SK-N-SH treated with all-trans-retinoic acid at 6 μM for 48 hours (cell line): ENCODE data around the gene MRPS33.
"Not testable (repeated sequence)": the region's sequence is repeated elsewhere in the genome, so short reads cannot be mapped to it uniquely, and the experiment has no call there.

Experiments used
- ATAC-seq: fragments of 200-7000 bp; cut with Tn5 transposase; 3 replicates; pipeline ENCODE4 v1.9.1; 2020; ENCODE audit warnings: mild to moderate bottlenecking, moderate library complexity
- ARNTL ChIP-seq: fragments of 450-650 bp; formaldehyde crosslinking; IDR thresholded peaks from 2 replicates; pipeline ENCODE4 v1.5.0; 2020; ENCODE audit warnings: low read depth, mild to moderate bottlenecking, moderate library complexity, borderline replicate concordance
- BACH2 ChIP-seq: fragments of 250-450 bp; sonication (Bioruptor Pico); IDR thresholded peaks from 2 replicates; pipeline ENCODE4 v1.9.0; 2021; ENCODE audit warnings: mild to moderate bottlenecking, borderline replicate concordance
- CSDC2 ChIP-seq: fragments of 250-450 bp; sonication (Bioruptor Pico); IDR thresholded peaks from 2 replicates; pipeline ENCODE4 v1.5.0; 2020; ENCODE audit warnings: mild to moderate bottlenecking, moderate library complexity
- ESRRG ChIP-seq: fragments of 250-450 bp; sonication (Bioruptor Pico); IDR thresholded peaks from 2 replicates; pipeline ENCODE4 v1.6.1; 2021; ENCODE audit warnings: mild to moderate bottlenecking
- GLIS3 ChIP-seq: fragments of 250-450 bp; sonication (Bioruptor Pico); IDR thresholded peaks from 2 replicates; pipeline ENCODE4 v1.5.0; 2020; ENCODE audit warnings: mild to moderate bottlenecking, moderate library complexity
- ISL1 ChIP-seq: fragments of 250-450 bp; sonication (Bioruptor Pico); IDR thresholded peaks from 2 replicates; pipeline ENCODE4 v2.1.2; 2022; ENCODE audit warnings: mild to moderate bottlenecking, moderate library complexity
- OSR1 ChIP-seq: fragments of 250-450 bp; sonication (Bioruptor Pico); IDR thresholded peaks from 2 replicates; pipeline ENCODE4 v1.8.0; 2022; ENCODE audit warnings: moderate library complexity, mild to moderate bottlenecking, inconsistent platforms
- PPARA ChIP-seq: fragments of 250-450 bp; sonication (Bioruptor Pico); IDR thresholded peaks from 2 replicates; pipeline ENCODE4 v1.5.0; 2020; ENCODE audit warnings: mild to moderate bottlenecking, borderline replicate concordance
- RARB ChIP-seq: fragments of 250-450 bp; sonication (Bioruptor Pico); IDR thresholded peaks from 2 replicates; pipeline ENCODE4 v1.8.0; 2021; ENCODE audit warnings: mild to moderate bottlenecking, moderate library complexity
- TCF4 ChIP-seq: fragments of 250-450 bp; sonication (Bioruptor Pico); IDR thresholded peaks from 2 replicates; pipeline ENCODE4 v1.8.0; 2021; ENCODE audit warnings: mild to moderate bottlenecking, moderate library complexity, borderline replicate concordance
- TOX ChIP-seq: fragments of 250-450 bp; sonication (Bioruptor Pico); IDR thresholded peaks from 2 replicates; pipeline ENCODE4 v1.8.0; 2021; ENCODE audit warnings: mild to moderate bottlenecking, moderate library complexity, borderline replicate concordance
- ZC3H10 ChIP-seq: fragments of 250-450 bp; sonication (Bioruptor Pico); IDR thresholded peaks from 2 replicates; pipeline ENCODE4 v1.5.1; 2021; ENCODE audit warnings: mild to moderate bottlenecking, moderate library complexity
- ZFP3 ChIP-seq: fragments of 250-450 bp; sonication (Bioruptor Pico); IDR thresholded peaks from 2 replicates; pipeline ENCODE4 v1.5.0; 2020; ENCODE audit warnings: mild to moderate bottlenecking, moderate library complexity
- ZNF565 ChIP-seq: fragments of 450-650 bp; formaldehyde crosslinking; conservative IDR thresholded peaks from 2 replicates; pipeline ENCODE4 v1.5.0; 2020; ENCODE audit warnings: low read depth, mild to moderate bottlenecking, moderate library complexity
- ZNF70 ChIP-seq: fragments of 450-650 bp; formaldehyde crosslinking; IDR thresholded peaks from 2 replicates; pipeline ENCODE4 v1.5.0; 2020; ENCODE audit warnings: mild to moderate bottlenecking, moderate library complexity
- ZNF8 ChIP-seq: fragments of 450-650 bp; formaldehyde crosslinking; IDR thresholded peaks from 2 replicates; pipeline ENCODE4 v1.5.0; 2020; ENCODE audit warnings: mild to moderate bottlenecking, moderate library complexity
- TF ChIP-seq, protein P1 (sequence below): fragments of 250-450 bp; sonication (Bioruptor Pico); IDR thresholded peaks from 2 replicates; pipeline ENCODE4 v1.8.0; 2021; ENCODE audit warnings: low read depth, mild to moderate bottlenecking, moderate library complexity, borderline replicate concordance
- TF ChIP-seq, protein P2 (sequence below): fragments of 250-450 bp; sonication (Bioruptor Pico); IDR thresholded peaks from 2 replicates; pipeline ENCODE4 v1.5.0; 2020; ENCODE audit warnings: mild to moderate bottlenecking, moderate library complexity
- TF ChIP-seq, protein P3 (sequence below): fragments of 250-450 bp; sonication (Bioruptor Pico); IDR thresholded peaks from 2 replicates; pipeline ENCODE4 v1.5.1; 2021; ENCODE audit warnings: mild to moderate bottlenecking, moderate library complexity
- TF ChIP-seq, protein P4 (sequence below): fragments of 250-450 bp; sonication (Bioruptor Pico); IDR thresholded peaks from 2 replicates; pipeline ENCODE4 v1.5.1; 2020; ENCODE audit warnings: low read depth, mild to moderate bottlenecking, moderate library complexity
- TF ChIP-seq, protein P5 (sequence below): fragments of 250-450 bp; sonication (Bioruptor Pico); IDR thresholded peaks from 2 replicates; pipeline ENCODE4 v1.8.0; 2020; ENCODE audit warnings: mild to moderate bottlenecking, moderate library complexity, borderline replicate concordance

The MRPS33 gene

DNA sequence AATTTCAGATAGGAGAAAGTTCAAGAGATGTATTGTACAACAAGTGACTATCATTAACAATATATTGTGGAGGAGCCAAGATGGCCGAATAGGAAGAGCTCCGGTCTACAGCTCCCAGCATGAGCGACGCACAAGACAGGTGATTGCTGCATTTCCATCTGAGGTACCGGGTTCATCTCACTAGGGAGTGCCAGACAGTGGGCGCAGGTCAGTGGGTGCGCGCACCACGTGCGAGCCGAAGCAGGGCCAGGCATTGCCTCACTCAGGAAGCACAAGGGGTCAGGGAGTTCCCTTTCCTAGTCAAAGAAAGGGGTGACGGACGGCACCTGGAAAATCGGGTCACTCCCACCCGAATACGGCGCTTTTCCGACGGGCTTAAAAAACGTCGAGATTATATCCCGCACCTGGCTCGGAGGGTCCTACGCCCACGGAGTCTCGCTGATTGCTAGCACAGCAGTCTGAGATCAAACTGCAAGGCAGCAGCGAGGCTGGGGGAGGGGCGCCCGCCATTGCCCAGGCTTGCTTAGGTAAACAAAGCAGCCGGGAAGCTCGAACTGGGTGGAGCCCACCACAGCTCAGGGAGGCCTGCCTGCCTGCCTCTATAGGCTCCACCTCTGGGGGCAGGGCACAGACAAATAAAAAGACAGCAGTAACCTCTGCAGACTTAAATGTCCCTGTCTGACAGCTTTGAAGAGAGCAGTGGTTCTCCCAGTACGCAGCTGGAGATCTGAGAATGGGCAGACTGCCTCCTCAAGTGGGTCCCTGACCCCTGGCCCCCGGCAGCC lies 18.0 kb upstream of the MRPS33 start:
- not testable (repeated sequence) for ATAC-seq

DNA sequence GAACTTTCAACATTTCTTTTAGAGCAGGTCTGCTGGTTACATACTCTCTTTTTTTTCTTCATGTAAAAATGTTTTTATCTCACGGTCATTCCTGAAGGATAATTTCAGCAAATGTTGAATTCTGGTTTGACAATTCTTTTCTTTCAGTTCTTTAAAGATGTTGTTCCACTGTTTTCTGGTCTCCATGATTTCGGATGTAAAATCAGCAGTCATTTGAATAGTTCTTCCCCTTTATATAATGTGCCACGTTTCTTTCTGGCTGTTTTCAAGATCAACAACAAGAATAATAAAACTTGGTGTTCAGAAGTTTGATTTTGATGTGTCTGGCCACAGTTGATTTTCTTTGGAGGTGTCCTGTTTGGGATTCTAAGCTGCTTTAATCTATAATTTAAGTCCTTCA lies 14.0 kb upstream of the MRPS33 start:
- ATAC-seq = no peak
- no peak for TF ChIP-seq ZC3H10 (CRISPR knock-in tag)
- no peak for TF ChIP-seq RARB (CRISPR knock-in tag)
- TF ChIP-seq, protein P1, sequence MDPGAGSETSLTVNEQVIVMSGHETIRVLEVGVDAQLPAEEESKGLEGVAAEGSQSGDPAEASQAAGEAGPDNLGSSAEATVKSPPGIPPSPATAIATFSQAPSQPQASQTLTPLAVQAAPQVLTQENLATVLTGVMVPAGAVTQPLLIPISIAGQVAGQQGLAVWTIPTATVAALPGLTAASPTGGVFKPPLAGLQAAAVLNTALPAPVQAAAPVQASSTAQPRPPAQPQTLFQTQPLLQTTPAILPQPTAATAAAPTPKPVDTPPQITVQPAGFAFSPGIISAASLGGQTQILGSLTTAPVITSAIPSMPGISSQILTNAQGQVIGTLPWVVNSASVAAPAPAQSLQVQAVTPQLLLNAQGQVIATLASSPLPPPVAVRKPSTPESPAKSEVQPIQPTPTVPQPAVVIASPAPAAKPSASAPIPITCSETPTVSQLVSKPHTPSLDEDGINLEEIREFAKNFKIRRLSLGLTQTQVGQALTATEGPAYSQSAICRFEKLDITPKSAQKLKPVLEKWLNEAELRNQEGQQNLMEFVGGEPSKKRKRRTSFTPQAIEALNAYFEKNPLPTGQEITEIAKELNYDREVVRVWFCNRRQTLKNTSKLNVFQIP (CRISPR knock-in tag) = no peak
- TF ChIP-seq, protein P2, sequence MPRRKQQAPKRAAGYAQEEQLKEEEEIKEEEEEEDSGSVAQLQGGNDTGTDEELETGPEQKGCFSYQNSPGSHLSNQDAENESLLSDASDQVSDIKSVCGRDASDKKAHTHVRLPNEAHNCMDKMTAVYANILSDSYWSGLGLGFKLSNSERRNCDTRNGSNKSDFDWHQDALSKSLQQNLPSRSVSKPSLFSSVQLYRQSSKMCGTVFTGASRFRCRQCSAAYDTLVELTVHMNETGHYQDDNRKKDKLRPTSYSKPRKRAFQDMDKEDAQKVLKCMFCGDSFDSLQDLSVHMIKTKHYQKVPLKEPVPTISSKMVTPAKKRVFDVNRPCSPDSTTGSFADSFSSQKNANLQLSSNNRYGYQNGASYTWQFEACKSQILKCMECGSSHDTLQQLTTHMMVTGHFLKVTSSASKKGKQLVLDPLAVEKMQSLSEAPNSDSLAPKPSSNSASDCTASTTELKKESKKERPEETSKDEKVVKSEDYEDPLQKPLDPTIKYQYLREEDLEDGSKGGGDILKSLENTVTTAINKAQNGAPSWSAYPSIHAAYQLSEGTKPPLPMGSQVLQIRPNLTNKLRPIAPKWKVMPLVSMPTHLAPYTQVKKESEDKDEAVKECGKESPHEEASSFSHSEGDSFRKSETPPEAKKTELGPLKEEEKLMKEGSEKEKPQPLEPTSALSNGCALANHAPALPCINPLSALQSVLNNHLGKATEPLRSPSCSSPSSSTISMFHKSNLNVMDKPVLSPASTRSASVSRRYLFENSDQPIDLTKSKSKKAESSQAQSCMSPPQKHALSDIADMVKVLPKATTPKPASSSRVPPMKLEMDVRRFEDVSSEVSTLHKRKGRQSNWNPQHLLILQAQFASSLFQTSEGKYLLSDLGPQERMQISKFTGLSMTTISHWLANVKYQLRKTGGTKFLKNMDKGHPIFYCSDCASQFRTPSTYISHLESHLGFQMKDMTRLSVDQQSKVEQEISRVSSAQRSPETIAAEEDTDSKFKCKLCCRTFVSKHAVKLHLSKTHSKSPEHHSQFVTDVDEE (CRISPR knock-in tag) = no peak
- no peak for TF ChIP-seq ISL1 (CRISPR knock-in tag)
- TF ChIP-seq ZNF565 = no peak
- TF ChIP-seq, protein P3, sequence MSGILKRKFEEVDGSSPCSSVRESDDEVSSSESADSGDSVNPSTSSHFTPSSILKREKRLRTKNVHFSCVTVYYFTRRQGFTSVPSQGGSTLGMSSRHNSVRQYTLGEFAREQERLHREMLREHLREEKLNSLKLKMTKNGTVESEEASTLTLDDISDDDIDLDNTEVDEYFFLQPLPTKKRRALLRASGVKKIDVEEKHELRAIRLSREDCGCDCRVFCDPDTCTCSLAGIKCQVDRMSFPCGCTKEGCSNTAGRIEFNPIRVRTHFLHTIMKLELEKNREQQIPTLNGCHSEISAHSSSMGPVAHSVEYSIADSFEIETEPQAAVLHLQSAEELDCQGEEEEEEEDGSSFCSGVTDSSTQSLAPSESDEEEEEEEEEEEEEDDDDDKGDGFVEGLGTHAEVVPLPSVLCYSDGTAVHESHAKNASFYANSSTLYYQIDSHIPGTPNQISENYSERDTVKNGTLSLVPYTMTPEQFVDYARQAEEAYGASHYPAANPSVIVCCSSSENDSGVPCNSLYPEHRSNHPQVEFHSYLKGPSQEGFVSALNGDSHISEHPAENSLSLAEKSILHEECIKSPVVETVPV (CRISPR knock-in tag) = no peak
- TF ChIP-seq, protein P4, sequence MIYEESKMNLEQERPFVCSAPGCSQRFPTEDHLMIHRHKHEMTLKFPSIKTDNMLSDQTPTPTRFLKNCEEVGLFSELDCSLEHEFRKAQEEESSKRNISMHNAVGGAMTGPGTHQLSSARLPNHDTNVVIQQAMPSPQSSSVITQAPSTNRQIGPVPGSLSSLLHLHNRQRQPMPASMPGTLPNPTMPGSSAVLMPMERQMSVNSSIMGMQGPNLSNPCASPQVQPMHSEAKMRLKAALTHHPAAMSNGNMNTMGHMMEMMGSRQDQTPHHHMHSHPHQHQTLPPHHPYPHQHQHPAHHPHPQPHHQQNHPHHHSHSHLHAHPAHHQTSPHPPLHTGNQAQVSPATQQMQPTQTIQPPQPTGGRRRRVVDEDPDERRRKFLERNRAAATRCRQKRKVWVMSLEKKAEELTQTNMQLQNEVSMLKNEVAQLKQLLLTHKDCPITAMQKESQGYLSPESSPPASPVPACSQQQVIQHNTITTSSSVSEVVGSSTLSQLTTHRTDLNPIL (CRISPR knock-in tag) = no peak
- TF ChIP-seq ARNTL = no peak
- TF ChIP-seq TCF4 (CRISPR knock-in tag) = no peak
- TF ChIP-seq BACH2 (CRISPR knock-in tag) = no peak
- no peak for TF ChIP-seq GLIS3
- TF ChIP-seq ZNF70 (CRISPR knock-in tag) = no peak
- no peak for TF ChIP-seq CSDC2 (CRISPR knock-in tag)
- no peak for TF ChIP-seq ZNF8 (CRISPR knock-in tag)
- no peak for TF ChIP-seq OSR1 (CRISPR knock-in tag)
- TF ChIP-seq, protein P5, sequence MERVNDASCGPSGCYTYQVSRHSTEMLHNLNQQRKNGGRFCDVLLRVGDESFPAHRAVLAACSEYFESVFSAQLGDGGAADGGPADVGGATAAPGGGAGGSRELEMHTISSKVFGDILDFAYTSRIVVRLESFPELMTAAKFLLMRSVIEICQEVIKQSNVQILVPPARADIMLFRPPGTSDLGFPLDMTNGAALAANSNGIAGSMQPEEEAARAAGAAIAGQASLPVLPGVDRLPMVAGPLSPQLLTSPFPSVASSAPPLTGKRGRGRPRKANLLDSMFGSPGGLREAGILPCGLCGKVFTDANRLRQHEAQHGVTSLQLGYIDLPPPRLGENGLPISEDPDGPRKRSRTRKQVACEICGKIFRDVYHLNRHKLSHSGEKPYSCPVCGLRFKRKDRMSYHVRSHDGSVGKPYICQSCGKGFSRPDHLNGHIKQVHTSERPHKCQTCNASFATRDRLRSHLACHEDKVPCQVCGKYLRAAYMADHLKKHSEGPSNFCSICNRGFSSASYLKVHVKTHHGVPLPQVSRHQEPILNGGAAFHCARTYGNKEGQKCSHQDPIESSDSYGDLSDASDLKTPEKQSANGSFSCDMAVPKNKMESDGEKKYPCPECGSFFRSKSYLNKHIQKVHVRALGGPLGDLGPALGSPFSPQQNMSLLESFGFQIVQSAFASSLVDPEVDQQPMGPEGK (CRISPR knock-in tag) = no peak

DNA sequence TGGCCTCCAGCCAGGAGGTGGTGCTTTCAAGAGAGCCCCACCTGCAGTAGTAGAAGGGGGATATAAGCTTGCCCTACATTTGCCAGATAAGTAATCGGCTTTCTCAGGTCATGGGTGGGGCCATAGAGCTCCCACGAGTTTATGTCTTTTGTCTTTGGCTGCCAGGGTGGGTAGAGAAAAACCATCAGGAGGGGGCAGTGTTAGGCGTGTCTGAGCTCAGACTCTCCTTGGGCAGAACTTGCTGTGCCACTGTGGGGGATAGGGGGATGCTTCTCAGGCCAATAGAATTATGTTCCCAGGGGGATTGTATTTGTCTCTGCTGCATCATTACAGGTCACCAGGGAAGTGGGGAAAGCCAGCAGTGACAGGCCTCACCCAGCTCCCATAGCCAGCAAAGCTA lies 12.3 kb upstream of the MRPS33 start:
- TF ChIP-seq RARB (CRISPR knock-in tag) (no peak), ZNF565 (no peak), ESRRG (no peak), TOX (CRISPR knock-in tag) (no peak), CSDC2 (CRISPR knock-in tag) (no peak), ZFP3 (CRISPR knock-in tag) (no peak), BACH2 (CRISPR knock-in tag) (no peak), GLIS3 (no peak), PPARA (no peak), ISL1 (CRISPR knock-in tag) (no peak)
- TF ChIP-seq, protein P3 (CRISPR knock-in tag) = no peak
- TF ChIP-seq, protein P4 (CRISPR knock-in tag) = no peak
- TF ChIP-seq, protein P2 (CRISPR knock-in tag) = no peak
- TF ChIP-seq, all 23 proteins: peak for 0
- ATAC-seq = no peak
